ENCODE results near the gene OR5F1. TPM values are rescaled to one million over a fixed set of nuclear protein-coding genes. Genes with fewer than 3 reads are reported as not detected.

Gene OR5F1
- total RNA-seq, 5 donors from 2014 or later (not counting 1 experiment from before 2014, with no cell fraction given): not detected

DNA sequence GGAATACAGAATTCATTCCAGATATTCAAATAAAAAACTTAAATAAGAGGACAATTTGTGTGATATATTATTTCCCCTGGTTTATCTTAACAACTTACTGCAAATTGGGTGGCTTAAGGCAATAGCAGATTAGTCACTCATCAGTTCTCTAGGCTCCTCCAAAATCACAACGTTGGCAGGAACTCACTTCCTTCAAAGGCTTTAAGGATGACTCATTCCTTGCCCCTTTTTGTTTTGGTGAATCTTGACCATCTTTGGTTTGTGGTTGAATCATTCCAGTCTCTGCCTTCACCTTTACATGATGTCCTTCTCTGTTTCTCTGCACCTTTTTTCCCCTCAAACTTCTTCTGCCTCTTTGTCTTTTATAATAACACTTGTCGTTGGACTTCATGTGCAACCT is 28.0 kb downstream of the OR5F1 start:
- H3K27ac ChIP-seq (ENCODE audit: low read length): no peak overlapping the region
- DNase-seq: no peak
- POLR2A ChIA-PET: no interaction called here

DNA sequence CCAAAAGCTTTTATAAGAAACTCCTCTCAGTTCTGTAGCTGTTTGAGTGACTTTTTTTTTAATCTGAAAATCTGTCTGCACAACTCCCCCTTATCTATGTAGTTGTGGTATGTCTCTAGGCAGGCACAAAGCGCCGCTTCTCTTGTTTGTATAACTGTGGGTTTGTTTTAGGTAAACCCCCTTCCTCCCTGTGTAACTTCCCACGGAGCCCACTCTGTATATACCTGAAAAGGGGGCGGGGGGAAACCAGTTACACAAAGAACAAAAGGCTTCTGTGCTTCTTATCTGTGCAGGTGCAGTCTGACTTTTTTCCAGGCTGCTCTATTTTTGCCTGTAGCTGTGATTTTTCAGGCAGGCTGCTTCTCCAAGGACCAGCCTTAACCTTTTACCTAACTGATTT is 37.9 kb downstream of the OR5F1 start:
- H3K27me3 Mint-ChIP-seq: no peaks in the 10 kb centered on the region
- CTCF ChIA-PET: no interaction called here

More for the DNA sequence above, 28.0 kb downstream of the OR5F1 start:
- H3K27me3 ChIP-seq (replicated peaks in 1 of 2; ENCODE audit: control insufficient read depth in 2 of 2, extremely low read depth in 1 of 2, insufficient read depth in 2 of 2, low read length in 1 of 2): no peaks in the 10 kb centered on the region
- Mint-ChIP-seq H3K36me3 (no peaks in the 10 kb centered on the region), H3K27ac (no peak overlapping the region), H3K4me1 (no peaks in the 10 kb centered on the region), H3K27me3 (no peaks in the 10 kb centered on the region), H3K4me3 (no peak overlapping the region), H3K9me3 (peaks cover 9 to 31% (median 12%) of the 10 kb centered on the region in 3 donors)
- no peaks in the 10 kb centered on the region for H3K9me3 ChIP-seq
- no peaks in the 10 kb centered on the region for H3K36me3 ChIP-seq (ENCODE audit: control insufficient read depth in 2 of 2, extremely low read depth in 1 of 2, insufficient read depth in 1 of 2, low read length in 1 of 2)
- WGBS (ENCODE audit: insufficient coverage): no CpG with 5 or more reads among the region's 2 CpGs
- H3K4me1 ChIP-seq (ENCODE audit: control insufficient read depth in 1 of 2, extremely low read depth in 1 of 2, insufficient read depth in 2 of 2, low read length in 2 of 2): no peaks in the 10 kb centered on the region
- ATAC-seq (replicated peaks in 1 of 4): no peak
- H3K4me3 ChIP-seq (ENCODE audit: control insufficient read depth in 1 of 2, extremely low read depth in 1 of 2, low read length in 1 of 2): no peak overlapping the region
- CTCF ChIA-PET: no interaction called here

DNA sequence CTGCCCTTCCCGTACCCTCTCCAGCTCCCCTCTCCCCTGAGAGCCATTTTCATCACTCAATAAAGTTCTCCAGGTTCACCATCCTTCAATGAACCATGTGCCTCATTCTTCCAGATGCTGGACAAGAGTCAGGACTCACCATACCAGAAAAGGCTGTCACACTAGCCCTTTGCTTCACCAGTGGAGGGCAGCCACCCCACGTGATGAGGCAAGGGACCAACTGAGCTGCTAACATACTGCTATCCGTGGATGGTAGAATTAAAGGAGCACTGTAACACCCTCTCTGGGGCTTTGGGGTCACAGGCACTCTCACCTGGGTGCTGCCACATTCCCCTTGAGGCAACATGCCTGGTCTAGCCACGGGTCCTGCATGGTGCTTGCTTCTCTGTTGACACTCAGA is 45.1 kb downstream of the OR5F1 start:
- no peaks in the 10 kb centered on the region for H3K4me1 ChIP-seq (ENCODE audit: control insufficient read depth in 1 of 2, extremely low read depth in 1 of 2, insufficient read depth in 2 of 2, low read length in 2 of 2)
- no peaks in the 10 kb centered on the region for H3K36me3 Mint-ChIP-seq
- no peaks in the 10 kb centered on the region for H3K4me1 Mint-ChIP-seq
- H3K4me3 ChIP-seq (ENCODE audit: control insufficient read depth in 1 of 2, extremely low read depth in 1 of 2, low read length in 1 of 2): no peak overlapping the region
- H3K27me3 Mint-ChIP-seq: no peaks in the 10 kb centered on the region
- no peaks in the 10 kb centered on the region for H3K36me3 ChIP-seq (ENCODE audit: control insufficient read depth in 2 of 2, extremely low read depth in 1 of 2, insufficient read depth in 1 of 2, low read length in 1 of 2)
- DNase-seq (no peak), ATAC-seq (replicated peaks in 1 of 4) (no peak)
- no peaks in the 10 kb centered on the region for H3K27me3 ChIP-seq (replicated peaks in 1 of 2; ENCODE audit: control insufficient read depth in 2 of 2, extremely low read depth in 1 of 2, insufficient read depth in 2 of 2, low read length in 1 of 2)
- no peak overlapping the region for H3K27ac ChIP-seq (ENCODE audit: low read length)
- ChIA-PET POLR2A (no interaction called here), CTCF (no interaction called here)
- no peaks in the 10 kb centered on the region for H3K9me3 ChIP-seq
- WGBS (ENCODE audit: insufficient coverage): 68% methylated on average over 4 of the region's 4 CpGs
- H3K9me3 Mint-ChIP-seq: peaks cover 11 to 21% (median 17%) of the 10 kb centered on the region in 3 donors
- no peak overlapping the region for H3K4me3 Mint-ChIP-seq
- H3K27ac Mint-ChIP-seq: no peak overlapping the region

More for the DNA sequence above, 37.9 kb downstream of the OR5F1 start:
- H3K9me3 ChIP-seq: no peaks in the 10 kb centered on the region
- DNase-seq: no peak
- Mint-ChIP-seq H3K4me3 (no peak overlapping the region), H3K9me3 (peaks cover under 1 to 10% (median 5%) of the 10 kb centered on the region in 3 donors), H3K27ac (no peak overlapping the region), H3K4me1 (no peaks in the 10 kb centered on the region), H3K36me3 (no peaks in the 10 kb centered on the region)
- no peaks in the 10 kb centered on the region for H3K36me3 ChIP-seq (ENCODE audit: control insufficient read depth in 2 of 2, extremely low read depth in 1 of 2, insufficient read depth in 1 of 2, low read length in 1 of 2)
- no peak overlapping the region for H3K4me3 ChIP-seq (ENCODE audit: control insufficient read depth in 1 of 2, extremely low read depth in 1 of 2, low read length in 1 of 2)
- ATAC-seq (replicated peaks in 1 of 4): no peak
- WGBS (ENCODE audit: insufficient coverage): no CpG with 5 or more reads among the region's 4 CpGs
- no peaks in the 10 kb centered on the region for H3K4me1 ChIP-seq (ENCODE audit: control insufficient read depth in 1 of 2, extremely low read depth in 1 of 2, insufficient read depth in 2 of 2, low read length in 2 of 2)
- POLR2A ChIA-PET: no interaction called here
- no peak overlapping the region for H3K27ac ChIP-seq (ENCODE audit: low read length)
- H3K27me3 ChIP-seq (replicated peaks in 1 of 2; ENCODE audit: control insufficient read depth in 2 of 2, extremely low read depth in 1 of 2, insufficient read depth in 2 of 2, low read length in 1 of 2): no peaks in the 10 kb centered on the region

Other genes with a start within 250 kb of the OR5F1 start
- gene OR5D13, start 221.2 kb downstream of the OR5F1 start, total RNA-seq: not detected
- gene OR5D14, start 199.1 kb downstream of the OR5F1 start, total RNA-seq: not detected
- gene OR5L1, start 183.3 kb downstream of the OR5F1 start, total RNA-seq: not detected
- not detected for gene OR5D18, start 175.0 kb downstream of the OR5F1 start, total RNA-seq
- not detected for gene OR5L2, start 167.4 kb downstream of the OR5F1 start, total RNA-seq
- gene OR5D16, start 155.9 kb downstream of the OR5F1 start, total RNA-seq: not detected
- gene TRIM51, start 111.3 kb downstream of the OR5F1 start, total RNA-seq: not detected
- gene OR5W2, start 80.0 kb downstream of the OR5F1 start, total RNA-seq: not detected
- not detected for gene OR5I1, start 58.2 kb downstream of the OR5F1 start, total RNA-seq
- gene OR10AG1, start 24.7 kb downstream of the OR5F1 start, total RNA-seq: not detected
- not detected for gene OR5AS1, start 33.0 kb upstream of the OR5F1 start, total RNA-seq
- not detected for gene OR8I2, start 98.7 kb upstream of the OR5F1 start, total RNA-seq
- gene OR8H2, start 109.1 kb upstream of the OR5F1 start, total RNA-seq: not detected
- not detected for gene OR8H3, start 127.7 kb upstream of the OR5F1 start, total RNA-seq
- not detected for gene OR8J3, start 145.6 kb upstream of the OR5F1 start, total RNA-seq
- not detected for gene OR8K5, start 165.7 kb upstream of the OR5F1 start, total RNA-seq
- not detected for gene OR5J2, start 182.0 kb upstream of the OR5F1 start, total RNA-seq
- gene OR5T2, start 239.6 kb upstream of the OR5F1 start, total RNA-seq: not detected